GM12878 (cell line): ENCODE data around the gene CPNE5. TPM values are rescaled to one million over a fixed set of nuclear protein-coding genes. Genes with fewer than 3 reads are reported as not detected.

Experiments used
- ATAC-seq: fragments of 200-7000 bp; cut with Tn5 transposase; 3 replicates; pipeline ENCODE4 v1.9.1; 2020; ENCODE audit warnings: mild to moderate bottlenecking, moderate library complexity
- BruUV-seq: library from RNA; stranded (reverse); fragments of 400-500 nt; replicated peaks from 2 replicates; lab custom pipeline; 2021; lab: Mats Ljungman, UMichigan
- CTCF ChIA-PET: fragments of 300-600 bp; sonication (Branson Sonifier 250); formaldehyde crosslinking; extraction: SDS; loops from one replicate; lab custom pipeline; 2021; ENCODE audit warnings: inconsistent platforms; lab: Yijun Ruan, JAX
- POLR2A ChIA-PET: fragments of 350-600 bp; formaldehyde crosslinking; extraction: SDS; loops from one replicate; lab custom pipeline; 2021; ENCODE audit warnings: inconsistent platforms; lab: Charles Lee
- RAD21 ChIA-PET: fragments of 300-600 bp; sonication (Branson Sonifier 250); formaldehyde crosslinking; loops from one replicate; lab custom pipeline; 2023; ENCODE audit warnings: antibody characterized with exemption; ENCODE audit not compliant: unreplicated experiment; lab: Charles Lee
- SMC1A ChIA-PET: fragments of 300-600 bp; sonication (Branson Sonifier 250); formaldehyde crosslinking; loops from one replicate; lab custom pipeline; 2023; ENCODE audit not compliant: unreplicated experiment, uncharacterized antibody; lab: Charles Lee
- DNase-seq: peaks from one replicate; pipeline ENCODE4 v3.0.0-alpha.2; 2011; ENCODE audit warnings: low read depth, low spot score
- FAIRE-seq: peaks from 3 replicates; lab custom pipeline; 2011; peaks lifted over from hg19 to GRCh38; lab: Jason Lieb, UNC
- H2AFZ ChIP-seq: 2 replicates; pipeline ENCODE4 v1.6.0; 2011; ENCODE audit warnings: low read depth, low read length, control low read depth; ENCODE audit not compliant: control insufficient read depth
- H3K27ac ChIP-seq: 2 replicates; pipeline ENCODE4 v1.5.1; 2011; ENCODE audit warnings: control low read depth; ENCODE audit not compliant: control insufficient read depth, insufficient read depth
- H3K27me3 ChIP-seq, 2 experiments: replicated peaks in 1 of 2; 2 replicates each; pipeline versions ENCODE4 v1.6.0 to v1.6.1; 2011; ENCODE audit warnings: low read length in 1 of 2; ENCODE audit not compliant: control insufficient read depth in 2 of 2, insufficient read depth in 2 of 2
- H3K36me3 ChIP-seq, 2 experiments: 2 replicates each; pipeline ENCODE4 v1.5.1; 2011; ENCODE audit warnings: low read length in 1 of 2; ENCODE audit not compliant: control insufficient read depth in 2 of 2, insufficient read depth in 2 of 2
- H3K4me1 ChIP-seq: 2 replicates; pipeline ENCODE4 v1.6.1; 2011; ENCODE audit warnings: mild to moderate bottlenecking, low read length, moderate library complexity, mixed read lengths; ENCODE audit not compliant: control insufficient read depth, insufficient read depth
- H3K4me2 ChIP-seq: 2 replicates; pipeline ENCODE4 v1.6.0; 2011; ENCODE audit warnings: control low read depth; ENCODE audit not compliant: control insufficient read depth, insufficient read depth
- H3K4me3 ChIP-seq: fragments of 200-600 bp; sonication (generic); 2 replicates; pipeline ENCODE4 v1.5.1; 2016
- H3K79me2 ChIP-seq: 2 replicates; pipeline ENCODE4 v1.6.0; 2011; ENCODE audit warnings: low read length; ENCODE audit not compliant: control insufficient read depth, insufficient read depth
- H3K9ac ChIP-seq: 2 replicates; pipeline ENCODE4 v1.8.0; 2011; ENCODE audit warnings: low read length, control low read depth, mixed read lengths; ENCODE audit not compliant: control insufficient read depth, insufficient read depth
- H3K9me3 ChIP-seq: replicated peaks from 3 replicates; pipeline ENCODE4 v1.5.1; 2011; ENCODE audit warnings: mild to moderate bottlenecking, low read length; ENCODE audit not compliant: control insufficient read depth, insufficient read depth
- H4K20me1 ChIP-seq: 2 replicates; pipeline ENCODE4 v1.6.0; 2011; ENCODE audit not compliant: control insufficient read depth, insufficient read depth
- ESRRA ChIP-seq: IDR thresholded peaks from 2 replicates; pipeline ENCODE4 v1.6.1; 2012; ENCODE audit warnings: mild to moderate bottlenecking, low read length, improper control_type of control experiment
- TAF1 ChIP-seq: IDR thresholded peaks from 2 replicates; pipeline ENCODE4 v1.6.1; 2011; ENCODE audit warnings: mild to moderate bottlenecking, low read depth, low read length, borderline replicate concordance
- YBX1 ChIP-seq: fragments of 450-650 bp; IDR thresholded peaks from 2 replicates; pipeline ENCODE4 v1.6.1; 2016; ENCODE audit warnings: antibody characterized with exemption
- WGBS: methylation state at CpG from one replicate; pipeline ENCODE4 v1.1.6; 2016; ENCODE audit warnings: low lambda C conversion rate; ENCODE audit not compliant: insufficient replicate concordance, insufficient coverage; ENCODE audit errors: missing lambda C conversion rate; 5-methylcytosine and 5-hydroxymethylcytosine counted together
- in situ Hi-C: fragments of 300-500 bp; cut with MboI; formaldehyde crosslinking; loops from 9 replicates; pipeline ENCODE4 v1.14.3; 2018; ENCODE audit warnings: mixed read lengths
- intact Hi-C: fragments of 100-400 bp; cut with micrococcal nuclease; formaldehyde crosslinking; loops from one replicate; pipeline ENCODE4 v1.14.2; 2022; ENCODE audit not compliant: unreplicated experiment
- polyA plus RNA-seq, 11 experiments: library from polyadenylated mRNA; depleted of rRNA in 4 of 11; unstranded in 6 of 11; stranded (reverse) in 5 of 11; fragments of >200 nt; fragmentation: Nextera tagmentation in 4 of 11; fragmentation: Illumina TruSeq in 1 of 11; extraction: Ambion mirVana in 4 of 11; extraction: Trizol in 1 of 11; gene quantifications; 1 replicate in 1 of 11; 2 replicates in 10 of 11; pipeline versions ENCODE4 v1.2.1 to v1.2.3, GENCODE V29; 2011 to 2016; ENCODE audit warnings: inconsistent platforms in 2 of 11, missing spikeins in 2 of 11, low read depth in 1 of 11
- total RNA-seq, 4 experiments: library from RNA; depleted of rRNA in 3 of 4; stranded (reverse); fragments of >200 nt in 3 of 4; fragmentation: Illumina TruSeq in 1 of 4; extraction: Trizol in 1 of 4; gene quantifications; 2 replicates each; pipeline versions ENCODE4 v1.2.1 to v1.2.3, GENCODE V29; 2013 to 2021
- TF ChIP-seq, protein P1 (sequence below): fragments of 450-650 bp; IDR thresholded peaks from 2 replicates; pipeline ENCODE4 v1.6.1; 2017; ENCODE audit warnings: low read depth, mild to moderate bottlenecking, moderate library complexity
- TF ChIP-seq, protein P2 (sequence below): fragments of 450-650 bp; formaldehyde crosslinking; IDR thresholded peaks from 2 replicates; pipeline ENCODE4 v1.4.0; 2022; ENCODE audit warnings: mild to moderate bottlenecking, moderate library complexity
- TF ChIP-seq, protein P3 (sequence below), 3 experiments: IDR thresholded peaks in 2 of 3; conservative IDR thresholded peaks in 1 of 3; 2 replicates each; pipeline ENCODE4 v1.5.1; 2011; ENCODE audit warnings: low read depth in 3 of 3, low read length in 3 of 3, mild to moderate bottlenecking in 3 of 3, control low read depth in 2 of 3, moderate library complexity in 2 of 3, inconsistent platforms in 1 of 3, mixed read lengths in 1 of 3; ENCODE audit not compliant: control insufficient read depth in 2 of 3, insufficient read depth in 1 of 3; ENCODE audit errors: extremely low read depth in 1 of 3

CPNE5 gene
- total and polyA plus RNA-seq, 10 of the 15 experiments (the other 5 are each of a cell fraction or from before 2014, with no cell fraction given): 2.4 to 39.1 (median 18.2) TPM

DNA sequence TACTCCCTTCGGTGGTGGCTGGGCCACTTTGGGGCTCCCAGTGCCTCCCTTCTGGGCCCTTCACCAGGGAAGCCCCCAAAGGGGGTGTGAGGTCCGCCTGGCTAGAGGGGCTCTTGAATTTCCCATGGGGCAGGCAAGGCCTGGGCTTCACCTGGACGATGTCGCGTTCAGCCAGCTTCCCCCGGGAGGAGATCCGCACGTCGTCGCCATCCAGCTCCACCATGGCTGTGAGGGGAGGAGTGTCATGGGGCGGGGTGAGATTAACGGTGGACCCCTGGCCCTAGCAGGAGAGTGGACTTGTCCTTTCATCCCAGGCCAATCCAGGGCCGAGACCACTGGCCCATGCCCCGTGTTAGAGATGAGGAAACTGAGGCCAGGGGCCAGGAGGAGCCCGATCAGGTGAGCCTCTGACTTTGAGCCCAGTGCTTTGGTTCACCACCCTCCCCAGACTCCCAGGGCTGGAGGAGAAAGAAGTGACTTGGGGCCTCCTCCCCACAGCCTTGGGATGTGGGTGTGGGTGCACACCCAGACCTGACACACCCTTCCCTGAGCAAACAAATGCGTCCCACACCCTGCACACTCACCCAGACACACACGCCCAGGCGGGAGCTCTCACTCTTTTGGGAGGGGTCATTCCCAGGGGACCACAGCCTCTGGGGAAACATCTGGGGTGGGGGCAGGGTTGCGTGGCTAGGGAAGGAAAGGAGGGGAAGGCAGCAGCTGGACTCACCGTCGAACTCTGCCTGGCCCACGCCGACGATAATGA lies 95.5 kb downstream of the CPNE5 start:
- POLR2A ChIA-PET: interaction anchor here (0.8 kb wide), 1 partner anchor 39 kb away, joined by 3 read pairs; no protein-coding TSS in a partner anchor
- RAD21 ChIA-PET: no interaction called here
- no peaks in the 10 kb centered on the region; the same call in 1 of the 2 replicates for H3K4me1 ChIP-seq
- H3K4me2 ChIP-seq: no peak overlapping the region
- CTCF ChIA-PET: interaction anchor here (1.1 kb wide), 1 partner anchor 39 kb away, joined by 3 read pairs; no protein-coding TSS in a partner anchor
- in situ Hi-C loops (no loop called here), intact Hi-C loops (no loop called here)
- no peaks in the 10 kb centered on the region for H3K79me2 ChIP-seq
- 54% methylated on average over 24 of the region's 24 CpGs for WGBS
- H3K27ac ChIP-seq: no peak overlapping the region
- no peak overlapping the region for H3K4me3 ChIP-seq
- ATAC-seq: no peak
- FAIRE-seq: no peak
- H3K27me3 ChIP-seq: no peaks in the 10 kb centered on the region
- DNase-seq: no peak
- TF ChIP-seq, protein P1, sequence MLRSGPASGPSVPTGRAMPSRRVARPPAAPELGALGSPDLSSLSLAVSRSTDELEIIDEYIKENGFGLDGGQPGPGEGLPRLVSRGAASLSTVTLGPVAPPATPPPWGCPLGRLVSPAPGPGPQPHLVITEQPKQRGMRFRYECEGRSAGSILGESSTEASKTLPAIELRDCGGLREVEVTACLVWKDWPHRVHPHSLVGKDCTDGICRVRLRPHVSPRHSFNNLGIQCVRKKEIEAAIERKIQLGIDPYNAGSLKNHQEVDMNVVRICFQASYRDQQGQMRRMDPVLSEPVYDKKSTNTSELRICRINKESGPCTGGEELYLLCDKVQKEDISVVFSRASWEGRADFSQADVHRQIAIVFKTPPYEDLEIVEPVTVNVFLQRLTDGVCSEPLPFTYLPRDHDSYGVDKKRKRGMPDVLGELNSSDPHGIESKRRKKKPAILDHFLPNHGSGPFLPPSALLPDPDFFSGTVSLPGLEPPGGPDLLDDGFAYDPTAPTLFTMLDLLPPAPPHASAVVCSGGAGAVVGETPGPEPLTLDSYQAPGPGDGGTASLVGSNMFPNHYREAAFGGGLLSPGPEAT: no peak
- TF ChIP-seq, protein P2, sequence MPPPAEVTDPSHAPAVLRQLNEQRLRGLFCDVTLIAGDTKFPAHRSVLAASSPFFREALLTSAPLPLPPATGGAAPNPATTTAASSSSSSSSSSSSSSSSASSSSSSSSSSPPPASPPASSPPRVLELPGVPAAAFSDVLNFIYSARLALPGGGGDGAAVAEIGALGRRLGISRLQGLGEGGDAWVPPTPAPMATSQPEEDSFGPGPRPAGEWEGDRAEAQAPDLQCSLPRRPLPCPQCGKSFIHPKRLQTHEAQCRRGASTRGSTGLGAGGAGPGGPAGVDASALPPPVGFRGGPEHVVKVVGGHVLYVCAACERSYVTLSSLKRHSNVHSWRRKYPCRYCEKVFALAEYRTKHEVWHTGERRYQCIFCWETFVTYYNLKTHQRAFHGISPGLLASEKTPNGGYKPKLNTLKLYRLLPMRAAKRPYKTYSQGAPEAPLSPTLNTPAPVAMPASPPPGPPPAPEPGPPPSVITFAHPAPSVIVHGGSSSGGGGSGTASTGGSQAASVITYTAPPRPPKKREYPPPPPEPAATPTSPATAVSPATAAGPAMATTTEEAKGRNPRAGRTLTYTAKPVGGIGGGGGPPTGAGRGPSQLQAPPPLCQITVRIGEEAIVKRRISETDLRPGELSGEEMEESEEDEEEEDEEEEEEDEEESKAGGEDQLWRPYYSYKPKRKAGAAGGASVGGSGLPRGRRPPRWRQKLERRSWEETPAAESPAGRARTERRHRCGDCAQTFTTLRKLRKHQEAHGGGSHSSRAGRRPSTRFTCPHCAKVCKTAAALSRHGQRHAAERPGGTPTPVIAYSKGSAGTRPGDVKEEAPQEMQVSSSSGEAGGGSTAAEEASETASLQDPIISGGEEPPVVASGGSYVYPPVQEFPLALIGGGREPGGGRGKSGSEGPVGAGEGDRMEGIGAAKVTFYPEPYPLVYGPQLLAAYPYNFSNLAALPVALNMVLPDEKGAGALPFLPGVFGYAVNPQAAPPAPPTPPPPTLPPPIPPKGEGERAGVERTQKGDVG: no peak
- TF ChIP-seq, protein P3, sequence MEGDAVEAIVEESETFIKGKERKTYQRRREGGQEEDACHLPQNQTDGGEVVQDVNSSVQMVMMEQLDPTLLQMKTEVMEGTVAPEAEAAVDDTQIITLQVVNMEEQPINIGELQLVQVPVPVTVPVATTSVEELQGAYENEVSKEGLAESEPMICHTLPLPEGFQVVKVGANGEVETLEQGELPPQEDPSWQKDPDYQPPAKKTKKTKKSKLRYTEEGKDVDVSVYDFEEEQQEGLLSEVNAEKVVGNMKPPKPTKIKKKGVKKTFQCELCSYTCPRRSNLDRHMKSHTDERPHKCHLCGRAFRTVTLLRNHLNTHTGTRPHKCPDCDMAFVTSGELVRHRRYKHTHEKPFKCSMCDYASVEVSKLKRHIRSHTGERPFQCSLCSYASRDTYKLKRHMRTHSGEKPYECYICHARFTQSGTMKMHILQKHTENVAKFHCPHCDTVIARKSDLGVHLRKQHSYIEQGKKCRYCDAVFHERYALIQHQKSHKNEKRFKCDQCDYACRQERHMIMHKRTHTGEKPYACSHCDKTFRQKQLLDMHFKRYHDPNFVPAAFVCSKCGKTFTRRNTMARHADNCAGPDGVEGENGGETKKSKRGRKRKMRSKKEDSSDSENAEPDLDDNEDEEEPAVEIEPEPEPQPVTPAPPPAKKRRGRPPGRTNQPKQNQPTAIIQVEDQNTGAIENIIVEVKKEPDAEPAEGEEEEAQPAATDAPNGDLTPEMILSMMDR (IDR thresholded peaks at IDR 0.05 in 2 of 3, conservative IDR thresholded peaks at IDR 0.05 in 1 of 3; ENCODE audit: control insufficient read depth in 2 of 3, extremely low read depth in 1 of 3, insufficient read depth in 1 of 3, low read depth in 3 of 3, low read length in 3 of 3): no peak
- TF ChIP-seq YBX1 (no peak), ESRRA (no peak), TAF1 (no peak)
- SMC1A ChIA-PET: interaction anchor here (1.5 kb wide), 1 partner anchor 10 kb away, joined by 4 read pairs; no protein-coding TSS in a partner anchor
- no peaks in the 10 kb centered on the region for H4K20me1 ChIP-seq
- no peak overlapping the region for H3K9ac ChIP-seq
- no peaks in the 10 kb centered on the region; a peak in 1 of 4 replicates for H3K36me3 ChIP-seq
- H3K9me3 ChIP-seq: no peaks in the 10 kb centered on the region; the same call in 2 of the 3 replicates
- H2AFZ ChIP-seq: no peak overlapping the region
- no TSS peak for BruUV-seq
